GM18873 (cell line): ENCODE data around the gene SHROOM3.

Experiments
- ATAC-seq: cut with Tn5 transposase; IDR thresholded peaks from one replicate; pipeline ENCODE4 v1.9.1; 2021; ENCODE audit warnings: mild to moderate bottlenecking, moderate library complexity, moderate number of reproducible peaks; ENCODE audit not compliant: unreplicated experiment, low FRiP score

The SHROOM3 gene

DNA sequence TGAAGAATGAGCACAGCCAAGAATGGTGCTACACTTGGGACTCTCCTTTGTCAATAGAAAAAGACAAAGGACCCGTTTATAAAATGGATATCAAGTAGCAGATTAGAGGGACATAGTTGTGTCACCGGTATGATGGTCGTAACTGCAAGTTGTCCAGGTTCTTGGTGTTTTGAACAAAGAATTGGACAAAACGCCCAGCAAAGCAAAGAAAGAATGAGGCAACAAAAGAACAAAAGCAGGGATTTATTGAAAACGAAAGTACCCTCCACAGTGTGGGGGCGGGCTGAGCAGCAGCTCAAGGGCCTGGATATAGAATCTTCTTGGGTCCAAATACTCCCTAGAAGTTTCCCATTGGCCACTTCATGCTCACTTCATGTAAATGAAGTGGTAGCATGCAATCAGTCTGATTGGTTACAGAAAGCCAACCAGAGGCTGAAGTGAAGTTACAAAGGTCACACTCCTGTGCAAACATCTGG is 54.7 kb downstream of the SHROOM3 start:
- no peak for ATAC-seq

DNA sequence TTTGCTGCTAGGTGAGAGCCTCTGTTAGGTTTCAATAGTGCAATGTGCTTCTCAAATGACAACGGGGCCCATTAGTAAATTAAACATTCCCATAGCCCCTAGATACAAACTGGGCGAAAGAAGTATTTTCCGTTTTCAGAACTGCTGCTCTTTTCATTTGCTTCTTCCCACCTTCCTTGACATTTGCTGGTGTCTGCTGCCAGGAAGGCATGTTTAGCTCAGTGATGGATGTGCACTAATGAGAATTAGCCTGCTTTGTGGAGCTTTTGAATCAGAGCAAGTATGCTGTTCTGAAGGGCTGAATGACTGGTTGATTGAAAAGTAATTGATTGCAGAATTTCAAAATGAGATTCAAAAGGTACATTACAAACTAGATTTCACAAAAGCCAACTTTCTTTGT is 57.0 kb downstream of the SHROOM3 start:
- ATAC-seq, result no peak

DNA sequence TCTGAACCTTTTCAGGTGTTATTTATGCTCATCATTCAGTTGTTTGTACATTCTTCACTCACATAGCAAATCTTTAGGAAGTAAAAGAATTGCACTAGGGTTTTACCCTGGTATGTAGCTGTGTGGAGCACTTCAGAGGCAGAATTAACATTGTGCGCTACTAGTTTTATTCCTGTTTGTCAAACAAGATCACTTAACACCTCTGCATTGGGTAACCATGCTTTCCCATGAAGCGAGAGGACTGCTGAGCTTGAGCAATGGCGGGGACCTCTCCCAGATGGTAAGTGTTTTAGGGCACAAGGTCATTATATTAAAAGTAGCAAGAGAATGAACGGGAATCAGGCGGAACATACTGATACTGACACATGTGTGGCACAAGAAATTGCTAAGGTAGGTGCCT is 59.2 kb downstream of the SHROOM3 start:
- no peak for ATAC-seq

DNA sequence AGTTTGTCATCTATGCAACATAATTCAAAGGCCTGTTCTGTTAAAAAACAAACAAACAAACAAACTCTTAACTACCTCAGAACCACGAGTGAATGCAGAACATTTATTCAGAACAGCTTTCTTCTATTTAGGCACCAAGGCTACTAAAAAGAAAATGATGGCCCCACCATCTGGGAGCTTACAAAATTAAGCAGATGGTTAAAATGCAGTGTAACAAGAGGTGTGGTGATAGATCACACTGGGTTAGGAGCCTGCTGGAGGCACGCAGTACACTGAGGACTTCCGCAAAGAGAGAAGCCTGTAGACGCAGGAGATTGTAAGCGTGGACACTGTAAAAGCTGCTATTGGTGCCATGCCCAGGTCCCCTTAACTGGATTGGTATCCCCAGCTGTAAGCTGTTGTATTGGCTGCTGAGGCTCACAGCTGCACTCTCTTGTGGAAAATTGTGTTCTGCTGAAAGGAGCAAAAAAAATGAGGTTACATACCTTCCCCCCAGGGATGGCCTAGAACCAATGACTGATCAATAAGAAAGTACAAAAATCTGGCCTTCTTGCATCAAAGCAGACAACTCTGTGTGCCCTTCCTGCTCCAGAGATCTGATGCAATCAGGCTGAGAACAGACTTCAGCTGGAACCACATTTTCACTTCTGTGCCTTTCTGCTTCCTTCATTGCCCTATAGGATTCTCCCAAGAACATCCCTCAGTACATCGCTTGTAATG is 60.0 kb downstream of the SHROOM3 start:
- no peak for ATAC-seq

DNA sequence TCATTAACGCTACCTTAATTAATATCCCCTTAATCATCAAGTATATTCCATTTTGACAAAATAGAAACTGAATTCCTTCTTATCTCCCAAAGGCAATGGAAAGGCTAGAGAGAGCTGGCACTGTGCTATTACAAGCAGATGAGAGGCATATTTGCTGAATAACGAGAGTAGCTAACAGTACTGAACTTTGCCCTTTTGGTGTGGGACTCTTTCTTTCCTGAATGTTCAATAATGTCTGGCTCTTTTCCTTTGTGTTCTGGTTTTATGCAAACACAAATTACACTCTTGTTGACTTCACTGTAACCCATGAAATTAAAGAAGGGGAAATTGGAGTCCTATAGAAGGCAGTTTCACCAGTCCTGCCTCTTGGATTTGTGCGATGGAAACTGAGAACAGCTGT is 63.5 kb downstream of the SHROOM3 start:
- no peak for ATAC-seq

DNA sequence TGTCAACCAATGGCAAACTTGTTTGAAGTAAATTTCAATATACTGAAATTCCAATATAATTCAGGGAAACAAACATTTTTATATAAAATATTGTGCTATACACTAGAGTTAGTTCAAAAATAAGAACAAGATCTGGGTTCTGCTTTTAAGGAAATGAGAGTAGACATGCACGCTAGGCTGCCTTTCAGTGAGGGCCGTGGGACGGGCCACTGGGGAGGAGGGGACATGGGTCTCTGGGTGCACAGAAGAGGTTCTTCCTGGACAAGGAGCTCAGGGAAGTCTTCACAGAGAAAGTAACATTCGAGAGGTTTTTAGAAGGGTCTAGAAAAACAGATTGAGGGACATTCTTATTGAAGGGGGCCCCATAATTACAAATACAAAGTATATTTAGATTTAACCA is 64.4 kb downstream of the SHROOM3 start:
- no peak for ATAC-seq

DNA sequence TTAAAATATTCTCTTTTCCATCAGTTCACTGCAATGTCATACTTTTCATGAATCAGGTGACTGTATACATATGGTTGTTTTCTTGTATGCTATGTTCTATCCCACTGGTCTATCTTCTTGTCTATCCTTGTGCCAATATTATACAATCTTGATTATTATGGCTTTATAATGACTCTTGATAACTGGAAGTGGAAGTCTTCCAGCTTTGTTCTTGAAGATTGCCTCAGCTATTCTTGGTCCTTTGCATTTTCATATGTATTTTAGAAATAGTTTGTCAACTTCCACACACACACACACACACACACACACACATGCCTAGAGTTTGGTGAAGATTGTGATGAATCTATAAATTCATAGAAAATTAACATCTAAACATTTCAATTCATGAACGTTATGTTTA is 67.9 kb downstream of the SHROOM3 start:
- no peak for ATAC-seq

DNA sequence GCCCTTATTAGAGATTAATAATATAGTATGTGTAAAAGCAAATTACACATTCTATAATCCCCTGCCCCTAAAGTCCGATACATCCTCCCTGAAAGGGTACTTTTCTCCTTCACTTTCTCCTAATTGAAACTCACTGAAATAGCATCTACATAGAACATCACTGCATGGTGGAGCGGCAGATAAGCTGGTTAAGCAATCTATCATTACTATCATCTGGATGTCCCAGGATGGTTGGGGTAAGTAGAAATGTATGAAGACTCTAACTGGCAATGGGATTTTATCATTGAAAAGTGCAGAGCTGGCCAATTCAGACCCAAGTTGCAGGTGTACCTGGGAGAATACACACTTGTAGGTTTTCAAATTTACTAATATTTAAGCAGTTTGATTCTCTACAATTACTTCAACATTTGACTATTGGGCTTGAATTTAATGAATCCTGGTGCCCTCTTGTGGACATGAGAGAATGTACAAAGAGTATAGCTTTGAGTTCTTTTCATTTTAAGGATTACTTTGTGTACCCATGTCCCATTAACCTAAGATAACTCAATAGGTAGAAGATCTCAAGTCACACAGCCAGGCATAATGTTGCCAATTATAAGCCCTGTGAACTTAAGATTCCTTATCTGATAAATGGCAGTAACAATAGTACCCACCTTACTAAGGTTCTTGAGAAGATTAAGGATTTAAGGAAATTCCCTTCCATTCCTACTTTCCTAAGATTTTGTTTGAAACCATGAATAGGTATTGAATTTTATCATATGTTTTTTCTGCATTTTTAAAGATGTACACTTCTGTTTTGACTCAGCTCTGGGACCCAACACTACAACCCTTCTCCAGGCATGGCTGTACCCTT is 69.8 kb downstream of the SHROOM3 start:
- no peak for ATAC-seq

DNA sequence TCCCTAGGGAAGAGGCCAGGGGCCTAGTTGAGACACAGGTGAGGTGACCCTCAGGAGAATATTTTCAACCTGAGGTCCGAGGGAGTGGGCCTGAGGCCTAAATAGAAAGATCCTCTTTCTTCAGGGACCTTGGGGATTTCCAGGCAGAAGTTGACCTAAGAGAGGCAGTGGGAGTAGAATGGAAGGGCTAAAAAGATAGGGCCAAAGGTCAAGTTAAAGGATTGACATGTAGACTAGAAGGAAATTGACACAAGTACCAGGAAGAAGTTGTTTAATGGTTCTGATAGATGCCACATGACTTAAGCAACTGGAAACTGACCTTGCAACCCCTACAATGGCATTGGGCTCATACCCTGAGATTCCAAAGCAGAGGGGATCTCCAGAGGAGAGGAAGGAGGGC is 76.9 kb downstream of the SHROOM3 start:
- no peak for ATAC-seq

DNA sequence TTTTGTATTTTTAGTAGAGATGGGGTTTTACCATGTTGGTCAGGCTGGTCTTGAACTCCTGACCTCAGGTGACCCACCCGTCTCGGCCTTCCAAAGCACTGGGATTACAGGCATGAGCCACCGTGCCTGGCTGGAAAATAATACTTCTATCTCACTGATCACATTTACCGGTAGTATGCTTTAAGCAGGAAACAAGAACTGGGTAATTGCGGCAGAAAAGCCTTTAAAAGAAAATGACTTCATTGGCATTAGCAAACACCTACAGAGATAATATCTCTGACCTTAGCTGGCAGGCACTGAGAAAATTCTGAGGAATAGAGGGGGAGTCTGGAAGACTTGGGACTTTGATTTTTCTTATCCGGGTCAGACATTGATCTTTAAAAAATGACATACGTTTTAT is 78.5 kb downstream of the SHROOM3 start:
- no peak for ATAC-seq

DNA sequence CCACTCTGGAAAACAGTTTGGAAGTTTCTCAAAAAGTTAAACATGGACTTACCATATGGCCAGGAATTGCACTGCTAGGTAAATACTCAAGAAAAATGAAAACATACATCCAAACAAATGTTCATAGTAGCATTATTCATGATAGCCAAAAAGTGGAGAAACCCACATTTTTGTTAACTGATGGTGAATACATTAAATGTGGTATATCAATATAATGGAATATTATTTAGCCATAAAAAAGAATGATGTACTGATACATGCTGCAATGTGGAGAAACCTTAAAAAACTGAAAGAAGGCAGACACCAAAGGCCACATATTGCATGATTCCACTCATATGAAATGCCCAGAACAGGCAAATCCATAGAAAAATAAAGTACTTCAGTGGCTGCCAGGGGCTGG is 79.1 kb downstream of the SHROOM3 start:
- no peak for ATAC-seq

DNA sequence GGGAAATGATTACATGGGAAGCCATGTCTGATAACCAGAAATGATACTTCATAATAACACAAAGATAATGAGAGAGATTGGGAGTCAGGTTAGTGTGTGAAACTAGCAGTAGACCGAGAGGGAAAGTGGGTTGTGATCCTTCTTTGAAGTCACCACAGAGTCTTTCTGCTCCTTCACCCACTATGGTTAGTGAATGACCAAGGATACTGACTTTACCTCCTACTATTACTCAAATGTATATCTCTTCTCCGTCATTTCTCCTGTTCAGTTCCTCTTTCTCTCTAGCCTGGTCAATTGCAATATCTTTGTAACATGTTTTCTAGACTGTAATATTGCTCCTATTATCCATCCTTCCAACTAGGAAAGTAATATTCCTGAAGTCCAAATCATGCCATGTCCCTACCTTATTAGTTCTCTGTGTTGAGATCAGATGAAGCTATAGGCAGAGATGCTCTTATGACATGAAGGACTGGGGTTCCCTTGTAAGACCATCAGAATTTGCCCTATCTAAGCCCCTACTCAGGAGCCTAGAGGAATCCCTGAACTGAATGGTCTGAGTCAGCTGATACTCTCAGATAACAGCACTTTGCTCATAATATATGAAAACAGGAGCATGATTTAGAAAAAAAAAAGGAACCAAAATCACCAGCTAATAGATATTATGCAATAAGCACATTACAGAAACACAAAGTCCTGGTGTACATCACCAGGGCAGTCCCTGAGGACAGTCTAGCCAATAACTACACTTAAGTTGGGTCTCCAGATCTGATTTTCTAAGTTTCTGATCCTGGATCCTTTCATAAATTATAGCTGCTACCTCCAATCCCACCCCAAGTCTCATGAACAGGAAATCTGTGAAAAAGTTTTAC is 81.2 kb downstream of the SHROOM3 start:
- peak; percentile 84 for ATAC-seq

DNA sequence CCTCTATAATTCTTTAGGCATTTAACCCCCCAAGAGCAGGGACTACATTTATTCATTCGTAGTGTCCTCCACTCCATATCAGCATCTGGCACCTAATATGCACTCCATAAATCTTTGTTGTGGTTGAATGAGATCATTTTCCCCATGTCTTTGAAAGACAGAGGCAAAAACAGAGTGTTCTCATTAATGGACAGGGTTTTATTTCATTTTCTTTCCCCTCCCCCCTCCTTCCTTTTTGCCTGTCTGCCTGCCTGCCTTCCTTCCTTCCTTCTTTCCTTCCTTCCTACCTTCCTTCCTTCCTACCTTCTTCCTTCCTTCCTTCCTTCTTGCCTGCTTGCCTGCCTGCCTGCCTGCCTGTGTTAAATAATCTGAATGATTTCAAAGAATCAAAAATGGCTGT is 83.2 kb downstream of the SHROOM3 start:
- ATAC-seq, result no peak

DNA sequence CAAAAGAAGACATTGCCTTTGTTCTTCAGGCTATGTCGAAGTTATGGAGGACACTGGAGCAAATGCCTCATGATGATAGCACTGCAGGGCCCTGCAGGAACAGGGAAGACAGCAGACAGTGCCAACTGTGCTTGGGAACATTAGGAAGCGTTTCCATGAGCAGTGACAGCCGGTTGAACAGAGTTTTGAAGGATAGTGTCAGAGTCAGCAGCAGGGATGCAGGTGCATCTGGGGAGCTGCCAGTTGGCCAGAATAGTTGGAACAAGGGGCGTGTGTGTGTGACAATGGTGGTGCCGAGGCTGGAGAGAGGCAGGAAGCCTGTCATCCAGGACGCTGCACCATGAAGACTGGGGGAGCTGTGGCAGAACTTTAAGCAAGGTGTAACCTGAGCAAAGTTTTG is 88.6 kb downstream of the SHROOM3 start:
- ATAC-seq, result no peak

DNA sequence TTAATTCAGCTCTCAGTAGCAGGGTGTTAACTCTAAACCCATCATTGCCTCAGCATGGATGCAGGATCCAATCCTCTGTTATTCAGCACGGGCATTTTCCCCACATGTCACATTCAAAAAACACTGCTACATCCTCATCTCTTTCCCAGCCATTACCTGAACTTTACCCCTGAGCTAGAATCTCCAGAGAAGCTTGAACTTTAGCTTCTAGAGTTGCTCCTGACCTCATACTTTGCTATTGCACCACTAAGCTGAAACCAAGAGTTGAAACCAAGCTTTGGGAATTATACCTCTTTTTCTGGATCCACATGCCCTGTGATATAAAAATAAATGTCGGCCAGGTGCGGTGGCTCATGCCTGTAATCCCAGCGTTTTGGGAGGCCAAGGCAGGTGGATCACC is 90.7 kb downstream of the SHROOM3 start:
- no peak for ATAC-seq

DNA sequence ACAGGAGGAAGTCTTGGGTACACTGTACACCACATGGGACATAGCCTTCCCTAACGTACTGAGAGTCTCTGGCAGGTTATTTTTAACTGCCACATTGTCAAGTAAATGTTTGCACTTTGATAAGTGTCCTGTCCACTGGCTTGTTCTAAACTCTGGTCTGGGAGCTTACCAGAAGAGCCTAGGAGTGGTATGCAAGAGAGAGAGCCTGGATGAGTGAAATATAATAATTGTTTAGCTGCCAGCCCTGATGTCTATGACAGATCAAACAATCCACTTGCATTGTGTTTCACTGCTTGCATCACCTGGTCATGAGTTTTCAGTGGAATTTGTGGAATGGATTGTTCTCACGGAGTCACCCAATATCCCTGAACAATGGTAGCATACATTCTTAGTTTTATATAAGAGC is 91.6 kb downstream of the SHROOM3 start:
- ATAC-seq, result no peak

DNA sequence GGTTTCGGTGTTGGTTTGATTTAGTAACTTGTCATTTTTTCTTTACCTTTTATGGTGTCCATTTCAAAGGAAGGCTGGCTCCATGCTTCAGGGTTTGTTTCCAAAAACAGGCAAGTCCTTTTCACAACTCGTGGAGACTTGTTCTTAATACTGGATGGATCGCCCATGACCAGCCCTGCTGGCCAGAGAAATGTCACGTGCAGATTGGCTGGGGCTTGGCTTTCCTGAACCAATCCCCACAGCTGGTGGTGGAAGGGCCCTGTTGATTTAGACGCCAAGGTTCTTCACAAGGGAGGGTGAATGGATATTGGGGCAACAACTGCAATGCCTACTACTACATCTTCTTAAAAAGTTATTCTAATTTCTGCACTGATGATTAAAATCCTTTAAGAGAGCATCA is 92.6 kb downstream of the SHROOM3 start:
- ATAC-seq, result no peak

DNA sequence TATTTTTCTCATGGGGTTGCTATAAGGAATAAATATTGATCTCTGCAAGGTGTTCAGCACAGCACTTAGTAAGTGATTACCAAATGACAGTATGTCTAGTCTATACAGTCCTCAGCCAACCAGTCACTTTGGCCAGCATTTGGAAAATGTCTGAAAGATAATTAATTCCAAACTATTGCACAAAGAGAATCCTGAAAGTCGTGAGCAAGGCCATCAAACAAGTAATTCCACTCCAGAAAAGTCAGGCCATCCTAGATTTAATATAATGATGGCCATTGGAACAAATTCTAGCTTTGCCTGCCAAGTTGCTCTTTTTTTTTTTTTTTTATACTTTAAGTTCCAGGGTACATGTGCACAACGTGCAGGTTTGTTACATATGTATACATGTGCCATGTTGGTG is 96.6 kb downstream of the SHROOM3 start:
- no peak for ATAC-seq

DNA sequence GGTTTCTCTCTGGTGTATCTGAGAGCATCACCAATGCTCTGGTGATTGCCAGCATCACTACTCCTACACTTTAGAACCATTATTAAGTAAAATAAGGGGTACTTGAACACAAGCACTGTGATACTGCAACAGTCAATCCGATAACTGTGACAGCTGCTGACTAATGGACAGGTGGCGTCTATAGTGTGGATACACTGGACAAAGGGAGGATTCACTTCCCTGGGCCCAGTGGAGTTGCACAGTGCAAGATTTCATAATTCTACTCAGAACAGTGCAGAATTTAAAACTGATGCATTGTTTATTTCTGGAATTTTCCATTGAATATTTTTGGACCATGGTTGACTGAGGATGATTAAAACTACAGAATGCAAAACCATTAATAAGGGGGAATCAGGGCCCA is 97.8 kb downstream of the SHROOM3 start:
- ATAC-seq, result no peak

DNA sequence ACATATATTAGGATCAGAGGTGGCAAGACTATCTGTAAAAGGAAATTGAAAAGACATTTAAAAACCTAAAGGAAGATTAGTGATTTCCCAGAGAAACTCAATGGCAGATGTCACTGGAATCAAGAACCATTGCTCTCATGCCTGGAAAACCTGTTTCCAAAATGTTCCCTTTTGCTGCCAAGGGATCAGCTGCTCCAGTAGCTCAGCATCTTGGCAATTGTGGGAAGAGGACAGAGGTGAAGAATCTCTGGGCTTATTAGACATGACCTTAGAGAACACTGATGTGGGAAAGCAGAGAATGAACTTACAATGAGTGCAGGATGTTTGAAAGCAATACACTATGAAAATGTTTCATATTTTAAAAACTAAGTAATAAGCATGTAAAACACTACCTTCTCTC is 98.3 kb downstream of the SHROOM3 start:
- no peak for ATAC-seq
